PC-9 (cell line): ENCODE results near the gene TFAM. TPM values are rescaled to one million over a fixed set of nuclear protein-coding genes. Genes with fewer than 3 reads are reported as not detected.
A peak's percentile ranks its signal among the peaks of the same experiment; 100 is the strongest.

Source experiments
- BruUV-seq: library from RNA; stranded (reverse); fragments of 400-500 nt; replicated peaks from 2 replicates; lab custom pipeline; 2021; lab: Mats Ljungman, UMichigan
- CTCF ChIA-PET: fragments of 300-600 bp; sonication (Branson Sonifier 250); formaldehyde crosslinking; loops from one replicate; lab custom pipeline; 2022; ENCODE audit warnings: antibody characterized with exemption; lab: Charles Lee
- POLR2A ChIA-PET: fragments of 300-600 bp; sonication (Branson Sonifier 250); formaldehyde crosslinking; loops from one replicate; lab custom pipeline; 2022; ENCODE audit warnings: antibody characterized with exemption; ENCODE audit not compliant: unreplicated experiment; lab: Charles Lee
- DNase-seq, 2 experiments: peaks; one replicate each; pipeline versions ENCODE4 v3.0.0 to v3.0.0-alpha.2; 2015 to 2022; ENCODE audit warnings: mixed read lengths in 1 of 2
- H2AFZ ChIP-seq: fragments of 200-600 bp; sonication (generic); 2 replicates; pipeline ENCODE4 v1.8.1; 2017; ENCODE audit warnings: antibody characterized with exemption
- H3F3A ChIP-seq: fragments of 200-600 bp; sonication (generic); 2 replicates; pipeline ENCODE4 v1.8.1; 2017; ENCODE audit warnings: antibody characterized with exemption, mild to moderate bottlenecking, low read depth; ENCODE audit not compliant: insufficient read depth
- H3K27ac ChIP-seq: fragments of 200-600 bp; sonication (generic); 2 replicates; pipeline ENCODE4 v1.6.1; 2016; ENCODE audit warnings: mixed run types
- H3K27me3 ChIP-seq: fragments of 200-600 bp; sonication (generic); 2 replicates; pipeline ENCODE4 v1.6.1; 2016; ENCODE audit warnings: low read depth, mixed run types; ENCODE audit not compliant: insufficient read depth
- H3K36me3 ChIP-seq: fragments of 200-600 bp; sonication (generic); 2 replicates; pipeline ENCODE4 v1.6.1; 2016; ENCODE audit warnings: low read depth, mixed run types
- H3K4me1 ChIP-seq: fragments of 200-600 bp; sonication (generic); replicated peaks from 2 replicates; pipeline ENCODE4 v1.6.1; 2016; ENCODE audit warnings: mixed run types; ENCODE audit not compliant: insufficient read depth
- H3K4me2 ChIP-seq: fragments of 200-600 bp; sonication (generic); 2 replicates; pipeline ENCODE4 v1.6.1; 2017; ENCODE audit warnings: mixed run types
- H3K4me3 ChIP-seq: fragments of 200-600 bp; sonication (generic); 2 replicates; pipeline ENCODE4 v1.6.1; 2016; ENCODE audit warnings: mixed run types
- H3K79me2 ChIP-seq: fragments of 200-600 bp; sonication (generic); 2 replicates; pipeline ENCODE4 v1.6.1; 2017; ENCODE audit warnings: low read depth, mixed run types
- H3K9me2 ChIP-seq: fragments of 200-600 bp; sonication (generic); 2 replicates; pipeline ENCODE4 v1.8.1; 2017; ENCODE audit warnings: mild to moderate bottlenecking; ENCODE audit not compliant: insufficient read depth
- H3K9me3 ChIP-seq: fragments of 200-600 bp; sonication (generic); 2 replicates; pipeline ENCODE4 v1.8.1; 2016; ENCODE audit warnings: low read depth; ENCODE audit not compliant: insufficient read depth
- H4K20me1 ChIP-seq: fragments of 200-600 bp; sonication (generic); 2 replicates; pipeline ENCODE4 v1.8.1; 2017; ENCODE audit not compliant: insufficient read depth
- CTCF ChIP-seq: fragments of 200-600 bp; sonication (generic); conservative IDR thresholded peaks from 2 replicates; pipeline ENCODE4 v1.6.1; 2017; ENCODE audit warnings: mixed run types, antibody characterized with exemption, mild to moderate bottlenecking, moderate library complexity
- EZH2 ChIP-seq: fragments of 200-600 bp; sonication (generic); IDR thresholded peaks from 2 replicates; pipeline ENCODE4 v1.8.0; 2017; ENCODE audit warnings: antibody characterized with exemption, low read depth
- intact Hi-C: fragments of 100-400 bp; cut with micrococcal nuclease; formaldehyde crosslinking; loops from one replicate; pipeline ENCODE4 v1.10.0; 2022; ENCODE audit not compliant: unreplicated experiment
- total RNA-seq: library from RNA; stranded (reverse); gene quantifications from 2 replicates; pipeline ENCODE4 v1.2.3, GENCODE V29; 2021

TFAM gene
- total RNA-seq, 1 experiment from 2014 or later = 80.6 TPM

GRCh38 chr10:58438986-58439385 is 53.8 kb downstream of the TFAM start:
- POLR2A ChIA-PET = no interaction called here
- intact Hi-C loops = no loop called here
- BruUV-seq = no TSS peak
- CTCF ChIA-PET = no interaction called here
- Histone ChIP-seq H3K4me3 (no peak overlapping the region), H3K4me2 (peak overlapping the region; percentile 13; the same call in 1 of the 2 replicates), H3K9me3 (peaks cover 4% of the 10 kb centered on the region), H3K9me2 (no peaks in the 10 kb centered on the region), H3K4me1 (peaks cover 43% of the 10 kb centered on the region), H3F3A (peaks cover 32% of the 10 kb centered on the region), H2AFZ (no peak overlapping the region), H4K20me1 (no peaks in the 10 kb centered on the region), H3K27ac (no peak overlapping the region), H3K79me2 (no peaks in the 10 kb centered on the region), H3K27me3 (no peaks in the 10 kb centered on the region), H3K36me3 (no peaks in the 10 kb centered on the region)
- TF ChIP-seq EZH2 (no peak), CTCF (no peak)
- no peak for DNase-seq

- BruUV-seq = no TSS peak
- Histone ChIP-seq H3K4me1 (peaks cover 40% of the 10 kb centered on the region), H2AFZ (no peak overlapping the region), H3K9me2 (no peaks in the 10 kb centered on the region), H3K4me3 (no peak overlapping the region), H3K79me2 (no peaks in the 10 kb centered on the region), H3K4me2 (no peak overlapping the region), H3K36me3 (no peaks in the 10 kb centered on the region), H3K9me3 (peaks cover 4% of the 10 kb centered on the region), H4K20me1 (no peaks in the 10 kb centered on the region), H3K27ac (no peak overlapping the region), H3F3A (peaks cover 32% of the 10 kb centered on the region), H3K27me3 (no peaks in the 10 kb centered on the region)
- ChIA-PET CTCF (no interaction called here), POLR2A (interaction anchor here (0.6 kb wide), 1 partner anchor 723 kb away, joined by 3 read pairs; no protein-coding TSS in a partner anchor)
- intact Hi-C loops = no loop called here
- TF ChIP-seq EZH2 = no peak
- TF ChIP-seq CTCF = no peak
- DNase-seq = no peak
Observed at GRCh38 chr10:58439632-58440364, 54.6 kb downstream of the TFAM start.

- no peaks in the 10 kb centered on the region for H3K79me2 ChIP-seq
- H3K27me3 ChIP-seq = no peaks in the 10 kb centered on the region
- H3K27ac ChIP-seq = no peak overlapping the region
- no peak for DNase-seq
- H3K9me2 ChIP-seq = no peaks in the 10 kb centered on the region
- TF ChIP-seq EZH2 = no peak
- TF ChIP-seq CTCF = no peak
- no TSS peak for BruUV-seq
- H3K36me3 ChIP-seq = no peaks in the 10 kb centered on the region
- ChIA-PET POLR2A (interaction anchor here (0.6 kb wide), 1 partner anchor 722 kb away, joined by 3 read pairs; no protein-coding TSS in a partner anchor), CTCF (no interaction called here)
- H3K4me1 ChIP-seq = peaks cover 34% of the 10 kb centered on the region
- H3K9me3 ChIP-seq = peaks cover 4% of the 10 kb centered on the region
- no peak overlapping the region for H3K4me3 ChIP-seq
- H3F3A ChIP-seq = peaks cover 26% of the 10 kb centered on the region
- intact Hi-C loops = no loop called here
- H2AFZ ChIP-seq = no peak overlapping the region
- H3K4me2 ChIP-seq = no peak overlapping the region
- no peaks in the 10 kb centered on the region for H4K20me1 ChIP-seq
Observed at GRCh38 chr10:58440484-58440883, 55.3 kb downstream of the TFAM start.
